Epithelial cell of esophagus (primary cell): ENCODE data around the gene BMPR1A.

Experiments
- DNase-seq: peaks from one replicate; pipeline ENCODE4 v3.0.0; 2010; ENCODE audit warnings: low read depth
- H3K4me3 ChIP-seq: 2 replicates; pipeline ENCODE4 v1.5.1; 2011; ENCODE audit warnings: mild to moderate bottlenecking, low read length, control low read depth
- TF ChIP-seq, protein P1 (sequence below): IDR thresholded peaks from 2 replicates; pipeline ENCODE4 v1.5.1; 2011; ENCODE audit warnings: low read depth, mild to moderate bottlenecking, low read length, control low read depth, inconsistent platforms; ENCODE audit not compliant: insufficient read depth; ENCODE audit errors: missing control alignments

Gene BMPR1A

DNA sequence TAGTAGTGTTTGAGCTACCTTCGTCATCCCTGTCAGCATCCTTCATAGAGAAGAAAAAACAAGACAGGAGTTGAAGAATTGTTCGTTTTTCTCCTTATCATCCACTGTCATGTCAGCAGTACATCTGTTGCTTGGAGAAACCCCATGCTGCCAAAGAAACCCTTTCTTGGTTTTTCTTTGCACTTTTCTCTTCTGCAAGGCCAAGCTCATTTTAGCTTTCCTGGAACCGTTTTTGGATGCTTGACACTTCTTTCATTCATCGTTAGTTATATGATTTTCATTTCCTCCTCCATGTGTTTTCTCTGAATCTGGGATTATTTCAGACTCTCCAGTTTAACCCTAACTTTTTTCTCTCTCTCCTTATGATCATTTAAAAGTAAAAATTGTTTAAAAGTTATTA is 142.1 kb downstream of the BMPR1A start:
- no peak overlapping the region for H3K4me3 ChIP-seq
- DNase-seq = no peak
- TF ChIP-seq, protein P1, sequence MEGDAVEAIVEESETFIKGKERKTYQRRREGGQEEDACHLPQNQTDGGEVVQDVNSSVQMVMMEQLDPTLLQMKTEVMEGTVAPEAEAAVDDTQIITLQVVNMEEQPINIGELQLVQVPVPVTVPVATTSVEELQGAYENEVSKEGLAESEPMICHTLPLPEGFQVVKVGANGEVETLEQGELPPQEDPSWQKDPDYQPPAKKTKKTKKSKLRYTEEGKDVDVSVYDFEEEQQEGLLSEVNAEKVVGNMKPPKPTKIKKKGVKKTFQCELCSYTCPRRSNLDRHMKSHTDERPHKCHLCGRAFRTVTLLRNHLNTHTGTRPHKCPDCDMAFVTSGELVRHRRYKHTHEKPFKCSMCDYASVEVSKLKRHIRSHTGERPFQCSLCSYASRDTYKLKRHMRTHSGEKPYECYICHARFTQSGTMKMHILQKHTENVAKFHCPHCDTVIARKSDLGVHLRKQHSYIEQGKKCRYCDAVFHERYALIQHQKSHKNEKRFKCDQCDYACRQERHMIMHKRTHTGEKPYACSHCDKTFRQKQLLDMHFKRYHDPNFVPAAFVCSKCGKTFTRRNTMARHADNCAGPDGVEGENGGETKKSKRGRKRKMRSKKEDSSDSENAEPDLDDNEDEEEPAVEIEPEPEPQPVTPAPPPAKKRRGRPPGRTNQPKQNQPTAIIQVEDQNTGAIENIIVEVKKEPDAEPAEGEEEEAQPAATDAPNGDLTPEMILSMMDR = no peak

DNA sequence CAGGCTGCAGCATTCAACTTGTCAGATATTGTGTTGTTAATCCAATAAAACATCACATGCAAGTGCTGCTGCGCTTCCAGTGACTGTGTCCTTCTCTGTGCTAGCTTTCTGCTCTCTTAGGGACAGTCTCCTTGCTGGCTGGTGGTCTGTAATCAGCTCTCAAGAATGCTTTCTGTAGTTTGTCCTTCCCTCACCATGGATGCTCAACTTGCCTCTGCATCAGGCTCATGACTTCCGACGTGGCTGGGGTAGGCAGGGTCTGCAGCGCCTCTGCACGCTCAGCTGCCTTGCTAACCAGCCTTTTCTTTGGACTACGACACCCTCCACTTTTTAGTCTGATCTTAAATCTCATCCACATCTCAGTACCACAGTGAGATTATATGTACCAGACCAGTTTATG is 142.7 kb downstream of the BMPR1A start:
- TF ChIP-seq, protein P1 = no peak
- DNase-seq = no peak
- no peak overlapping the region for H3K4me3 ChIP-seq

DNA sequence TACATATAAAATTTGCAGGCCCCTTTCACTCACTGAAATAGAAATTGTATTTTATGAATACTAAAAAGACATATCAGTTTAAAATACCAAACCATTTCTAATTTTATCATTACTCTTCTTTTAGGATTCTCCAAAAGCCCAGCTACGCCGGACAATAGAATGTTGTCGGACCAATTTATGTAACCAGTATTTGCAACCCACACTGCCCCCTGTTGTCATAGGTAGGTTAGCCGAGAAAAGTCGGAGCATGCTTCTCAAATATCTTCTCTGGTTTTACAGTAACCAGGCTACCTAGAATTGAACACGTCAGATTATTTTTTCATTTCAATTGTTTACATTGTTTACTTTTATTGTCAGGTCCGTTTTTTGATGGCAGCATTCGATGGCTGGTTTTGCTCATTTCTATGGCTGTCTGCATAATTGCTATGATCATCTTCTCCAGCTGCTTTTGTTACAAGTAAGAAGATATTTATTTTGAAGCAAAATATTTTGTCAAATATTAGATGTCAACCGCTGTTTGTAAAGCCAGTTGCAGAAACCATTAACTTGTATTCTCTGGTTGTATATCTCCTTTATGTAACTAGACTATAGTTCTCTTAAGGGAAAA is 143.4 kb downstream of the BMPR1A start:
- TF ChIP-seq, protein P1 = peak; percentile 72
- no peak overlapping the region for H3K4me3 ChIP-seq
- DNase-seq = peak; percentile 73

DNA sequence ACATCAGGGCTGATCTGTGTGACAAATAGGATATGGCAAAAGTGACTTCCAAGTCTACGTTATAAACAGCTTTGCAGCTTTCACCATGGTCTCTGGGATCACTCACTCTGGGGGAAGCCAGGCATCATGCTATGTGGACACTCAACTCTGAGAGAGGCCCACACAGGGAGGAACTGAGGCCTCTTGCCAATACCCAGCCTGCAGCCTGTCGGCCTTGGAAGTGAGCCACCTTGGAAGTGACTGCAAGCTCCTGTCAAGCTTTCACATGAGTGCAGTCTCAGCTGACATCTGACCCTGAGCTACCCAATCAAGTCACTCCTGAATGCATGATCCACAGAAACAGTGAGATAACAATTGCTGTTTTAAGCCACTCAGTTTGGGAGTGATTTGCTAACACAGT is 144.5 kb downstream of the BMPR1A start:
- no peak for DNase-seq

DNA sequence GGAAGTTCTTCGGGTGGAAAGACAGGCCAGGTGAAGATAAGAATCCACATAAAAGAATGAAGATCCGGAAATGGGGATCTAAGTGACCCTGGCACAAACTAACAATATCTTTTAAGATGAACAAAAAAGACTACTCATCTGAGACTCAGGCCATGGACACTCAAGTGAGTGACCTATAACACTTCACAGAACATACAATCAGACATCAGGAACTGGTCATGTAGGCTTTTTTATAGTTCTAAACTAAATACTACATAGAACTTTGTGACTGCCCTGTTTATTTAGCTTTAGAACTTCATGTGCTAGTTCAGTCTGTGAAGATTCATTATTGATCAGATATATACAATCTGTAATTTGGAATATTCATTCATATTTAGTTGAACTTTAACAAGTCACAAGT is 148.2 kb downstream of the BMPR1A start:
- no peak overlapping the region for H3K4me3 ChIP-seq
- TF ChIP-seq, protein P1 = no peak
- DNase-seq = no peak

More for the DNA sequence above, 144.5 kb downstream of the BMPR1A start:
- no peak overlapping the region for H3K4me3 ChIP-seq
- TF ChIP-seq, protein P1 = no peak

DNA sequence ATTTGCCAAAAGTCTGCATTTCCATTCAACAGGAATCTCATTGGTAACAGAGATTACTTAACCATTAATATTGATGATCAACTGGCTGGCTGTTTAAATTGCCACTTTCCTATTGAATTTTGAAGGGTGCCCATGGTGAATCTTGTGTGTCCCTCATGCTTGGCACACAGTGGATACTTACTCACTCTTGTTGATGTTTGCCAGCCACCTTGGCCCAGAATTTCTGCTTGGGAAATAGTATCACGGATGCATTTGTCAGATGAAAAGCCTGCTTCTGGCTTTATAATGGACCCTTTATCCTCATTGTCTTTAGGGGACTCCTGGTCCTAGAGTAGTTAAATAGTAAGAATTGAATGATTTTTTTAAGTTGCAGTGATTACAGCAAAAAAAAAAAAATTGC is 149.0 kb downstream of the BMPR1A start:
- no peak for DNase-seq
- TF ChIP-seq, protein P1 = no peak
- H3K4me3 ChIP-seq = no peak overlapping the region

DNA sequence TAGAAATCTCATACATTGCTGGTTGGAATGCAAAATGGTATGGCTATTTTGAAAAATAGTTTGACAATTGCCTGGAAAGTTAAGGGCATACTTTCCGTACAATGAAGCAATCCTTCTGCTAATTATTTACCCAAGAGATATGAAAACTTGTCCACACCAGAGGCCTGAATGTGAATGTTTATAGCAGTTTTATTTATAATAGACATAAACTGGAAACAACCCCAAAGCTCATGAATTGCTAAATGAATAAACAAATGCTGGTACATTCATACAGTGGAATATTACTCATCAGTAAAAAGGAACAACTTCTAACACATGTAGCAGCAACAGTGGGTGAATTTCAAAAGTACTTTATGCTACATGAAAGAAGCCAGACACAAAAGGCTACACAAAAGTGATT is 158.3 kb downstream of the BMPR1A start:
- no peak for DNase-seq
- TF ChIP-seq, protein P1 = no peak
- no peak overlapping the region for H3K4me3 ChIP-seq
